ENCODE measurements around the gene GPLD1. TPM values are rescaled to one million over a fixed set of nuclear protein-coding genes. Genes with fewer than 3 reads are reported as not detected.

Gene GPLD1
- total and polyA plus RNA-seq, 9 of the 15 experiments (the other 6 are each of a cell fraction or from before 2014, with no cell fraction given): 0.11 to 1.3 (median 0.82) TPM

DNA sequence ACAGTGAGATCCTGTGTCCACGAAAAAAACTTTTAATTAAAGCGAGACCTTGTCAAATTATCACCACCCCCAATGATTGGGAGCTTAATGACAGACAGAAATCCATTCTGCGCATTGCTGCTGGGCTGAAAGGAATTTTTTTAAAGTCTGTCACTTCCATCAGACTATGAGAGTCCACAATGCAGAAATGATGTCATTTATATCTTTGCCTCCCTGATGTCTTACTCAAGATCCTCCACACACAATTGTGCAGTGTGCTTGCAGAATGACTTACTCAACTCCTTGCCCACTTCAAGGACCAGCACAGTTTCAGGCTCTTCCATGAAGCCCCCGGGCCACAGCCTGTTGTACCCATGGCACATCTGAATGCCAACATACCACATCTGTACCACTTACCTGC lies 41.0 kb downstream of the GPLD1 start:
- Histone ChIP-seq H3K36me3 (ENCODE audit: control insufficient read depth, insufficient read depth, low read length) (no peaks in the 10 kb centered on the region), H3K9me3 (replicated peaks; ENCODE audit: control insufficient read depth, insufficient read depth, low read depth, low read length) (no peaks in the 10 kb centered on the region), H3K4me2 (ENCODE audit: insufficient read depth, low read length) (no peak overlapping the region), H3K27me3 (ENCODE audit: control insufficient read depth in 2 of 2, insufficient read depth in 2 of 2, low read length in 2 of 2) (no peaks in the 10 kb centered on the region), H3K4me1 (replicated peaks in 1 of 2; ENCODE audit: control insufficient read depth in 2 of 2, insufficient read depth in 2 of 2, low read length in 2 of 2) (peaks cover 3 to 9% of the 10 kb centered on the region in 2 experiments; a peak in 2 of 5 replicates), H4K20me1 (replicated peaks; ENCODE audit: control insufficient read depth, insufficient read depth, low read length) (0 out of 2 replicates have a peak, but pooled peaks cover 3% of the 10 kb centered on the region), H2AFZ (ENCODE audit: low read depth, low read length) (no peak overlapping the region), H3K27ac (ENCODE audit: extremely low read depth, low read depth, low read length) (no peak overlapping the region), H3K79me2 (ENCODE audit: control insufficient read depth, insufficient read depth, low read length) (no peaks in the 10 kb centered on the region), H3K4me3 (no peak overlapping the region), H3K9me1 (ENCODE audit: control insufficient read depth, insufficient read depth, low read length) (no peaks in the 10 kb centered on the region), H3K9ac (ENCODE audit: insufficient read depth in 1 of 2, low read depth in 2 of 2, low read length in 2 of 2) (no peak overlapping the region)
- TF ChIP-seq CCAR2 (IDR thresholded peaks at IDR 0.05; ENCODE audit: low read depth, low read length): no peak
- no peak for TF ChIP-seq ZBTB8A (IDR thresholded peaks at IDR 0.05; ENCODE audit: partially characterized antibody)
- TF ChIP-seq HNRNPLL (IDR thresholded peaks at IDR 0.05; ENCODE audit: low read depth, low read length, poor library complexity, severe bottlenecking): no peak
- TF ChIP-seq RFX5 (IDR thresholded peaks at IDR 0.05; ENCODE audit: low read depth, low read length): no peak
- no peak for TF ChIP-seq NRF1 (conservative IDR thresholded peaks at IDR 0.05 in 1 of 2, IDR thresholded peaks at IDR 0.05 in 1 of 2)
- TF ChIP-seq, protein P1, sequence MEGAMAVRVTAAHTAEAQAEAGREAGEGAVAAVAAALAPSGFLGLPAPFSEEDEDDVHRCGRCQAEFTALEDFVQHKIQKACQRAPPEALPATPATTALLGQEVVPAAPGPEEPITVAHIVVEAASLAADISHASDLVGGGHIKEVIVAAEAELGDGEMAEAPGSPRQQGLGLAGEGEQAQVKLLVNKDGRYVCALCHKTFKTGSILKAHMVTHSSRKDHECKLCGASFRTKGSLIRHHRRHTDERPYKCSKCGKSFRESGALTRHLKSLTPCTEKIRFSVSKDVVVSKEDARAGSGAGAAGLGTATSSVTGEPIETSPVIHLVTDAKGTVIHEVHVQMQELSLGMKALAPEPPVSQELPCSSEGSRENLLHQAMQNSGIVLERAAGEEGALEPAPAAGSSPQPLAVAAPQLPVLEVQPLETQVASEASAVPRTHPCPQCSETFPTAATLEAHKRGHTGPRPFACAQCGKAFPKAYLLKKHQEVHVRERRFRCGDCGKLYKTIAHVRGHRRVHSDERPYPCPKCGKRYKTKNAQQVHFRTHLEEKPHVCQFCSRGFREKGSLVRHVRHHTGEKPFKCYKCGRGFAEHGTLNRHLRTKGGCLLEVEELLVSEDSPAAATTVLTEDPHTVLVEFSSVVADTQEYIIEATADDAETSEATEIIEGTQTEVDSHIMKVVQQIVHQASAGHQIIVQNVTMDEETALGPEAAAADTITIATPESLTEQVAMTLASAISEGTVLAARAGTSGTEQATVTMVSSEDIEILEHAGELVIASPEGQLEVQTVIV (CRISPR knock-in tag; IDR thresholded peaks at IDR 0.05; ENCODE audit: borderline replicate concordance): no peak
- no peak for TF ChIP-seq ZNF592 (IDR thresholded peaks at IDR 0.05)
- no peak for TF ChIP-seq DDX20 (tag; IDR thresholded peaks at IDR 0.05; ENCODE audit: low read depth)
- TF ChIP-seq ZNF76 (CRISPR knock-in tag; IDR thresholded peaks at IDR 0.05; ENCODE audit: borderline replicate concordance): no peak
- no peak for TF ChIP-seq ZNF165 (CRISPR knock-in tag; IDR thresholded peaks at IDR 0.05; ENCODE audit: borderline replicate concordance)
- no peak for TF ChIP-seq ZNF12 (CRISPR knock-in tag; IDR thresholded peaks at IDR 0.05)
- CTCF ChIA-PET (ENCODE audit: low intra/inter-chr PET ratio): no interaction called here
- DNase-seq (ENCODE audit: extremely low read depth in 1 of 4, low spot score in 3 of 4): no peak
- BruUV-seq (replicated peaks): no TSS peak
- FAIRE-seq: no peak
- intact Hi-C loops (cut with micrococcal nuclease) (no loop called here), in situ Hi-C loops (cut with MboI) (no loop called here)
- WGBS (ENCODE audit: insufficient coverage, low coverage, missing lambda C conversion rate): 5% methylated on average over 4 of the region's 4 CpGs
- ATAC-seq: no peak
- POLR2A ChIA-PET: no interaction called here
